K562 (cell line): ENCODE results near the gene OR4D9.

Experiments
- KAT7 ChIP-seq: sonication (generic); formaldehyde crosslinking; IDR thresholded peaks from 2 replicates; pipeline ENCODE4 v1.8.0; 2022; ENCODE audit warnings: missing genetic modification reagents, mild to moderate bottlenecking, borderline replicate concordance
- POLR2A ChIP-seq: fragments of 450-650 bp; conservative IDR thresholded peaks from 2 replicates; pipeline ENCODE4 v1.6.1; 2016
- POLR2AphosphoS2 ChIP-seq: IDR thresholded peaks from 2 replicates; pipeline ENCODE4 v1.6.1; 2012; ENCODE audit warnings: low read length, improper control_type of control experiment
- POLR2AphosphoS5 ChIP-seq: IDR thresholded peaks from 2 replicates; pipeline ENCODE4 v1.6.1; 2011; ENCODE audit warnings: mild to moderate bottlenecking, low read depth, low read length, moderate library complexity; ENCODE audit not compliant: control insufficient read depth, insufficient read depth
- SRF ChIP-seq, 2 experiments: fragments of 250-450, 450-650 bp in 1 of 2; sonication (Bioruptor Pico) in 1 of 2; sonication (generic) in 1 of 2; formaldehyde crosslinking; IDR thresholded peaks; 2 replicates each; pipeline versions ENCODE4 v1.5.0 to v1.5.1; 2020 to 2022; ENCODE audit warnings: mild to moderate bottlenecking in 1 of 2, missing genetic modification reagents in 1 of 2
- TGIF2 ChIP-seq: sonication (generic); formaldehyde crosslinking; IDR thresholded peaks from 2 replicates; pipeline ENCODE4 v1.8.1; 2022; ENCODE audit warnings: mild to moderate bottlenecking, missing genetic modification reagents, moderate library complexity
- THRAP3 ChIP-seq: fragments of 450-650 bp; IDR thresholded peaks from 2 replicates; pipeline ENCODE4 v1.6.1; 2016; ENCODE audit warnings: mild to moderate bottlenecking, inconsistent platforms, borderline replicate concordance
- TF ChIP-seq, protein P1 (sequence below): sonication (generic); formaldehyde crosslinking; IDR thresholded peaks from 2 replicates; pipeline ENCODE4 v1.9.0; 2022; ENCODE audit warnings: mild to moderate bottlenecking, missing genetic modification reagents
- TF ChIP-seq, protein P2 (sequence below), 2 experiments: fragments of 450-650 bp; formaldehyde crosslinking in 1 of 2; IDR thresholded peaks; 2 replicates each; pipeline versions ENCODE4 v1.4.0 to v1.6.1; 2014 to 2020; ENCODE audit warnings: mild to moderate bottlenecking in 2 of 2, borderline replicate concordance in 1 of 2, low read depth in 1 of 2
- TF ChIP-seq, protein P3 (sequence below): IDR thresholded peaks from 3 replicates; pipeline ENCODE4 v1.6.1; 2011; ENCODE audit warnings: borderline replicate concordance, mild to moderate bottlenecking, moderate library complexity; ENCODE audit not compliant: insufficient read length; ENCODE audit errors: extremely low read depth

DNA sequence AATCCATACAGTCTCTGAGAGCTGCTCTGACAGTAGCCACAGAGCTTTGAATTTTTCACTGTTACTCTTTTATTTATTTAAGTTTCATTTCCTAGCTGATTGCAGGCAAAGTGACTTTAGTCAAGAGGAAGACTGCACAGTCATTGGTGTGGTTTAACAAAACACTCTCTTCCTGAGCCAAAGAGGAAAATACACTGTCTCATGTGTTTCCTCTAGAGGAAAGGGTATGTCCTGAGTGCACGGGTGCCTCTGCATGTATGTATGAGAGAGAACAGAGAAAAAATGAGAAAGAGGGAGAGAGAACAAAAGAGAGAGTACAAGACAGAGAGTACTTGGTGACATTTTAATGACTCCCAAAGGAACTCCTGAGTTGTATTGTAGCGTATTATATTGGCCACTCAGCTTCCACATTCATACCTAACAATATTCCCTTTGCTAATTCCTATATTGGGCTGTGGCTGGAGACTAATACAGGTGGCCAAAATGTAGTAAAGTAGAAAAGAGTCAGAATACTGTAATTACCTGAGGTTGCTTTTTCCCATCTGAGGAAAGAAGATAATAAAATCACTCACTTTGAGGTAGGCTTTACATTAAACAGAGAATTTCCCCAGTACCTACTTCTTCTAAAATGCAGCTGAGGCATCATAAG, at the start of gene OR4D9:
- TF ChIP-seq KAT7 (CRISPR knock-in tag) (no peak), SRF (CRISPR knock-in tag; IDR thresholded peaks at IDR 0.05) (no peak), POLR2AphosphoS5 (no peak), POLR2AphosphoS2 (no peak), TGIF2 (no peak), POLR2A (no peak), THRAP3 (no peak)
- TF ChIP-seq, protein P1, sequence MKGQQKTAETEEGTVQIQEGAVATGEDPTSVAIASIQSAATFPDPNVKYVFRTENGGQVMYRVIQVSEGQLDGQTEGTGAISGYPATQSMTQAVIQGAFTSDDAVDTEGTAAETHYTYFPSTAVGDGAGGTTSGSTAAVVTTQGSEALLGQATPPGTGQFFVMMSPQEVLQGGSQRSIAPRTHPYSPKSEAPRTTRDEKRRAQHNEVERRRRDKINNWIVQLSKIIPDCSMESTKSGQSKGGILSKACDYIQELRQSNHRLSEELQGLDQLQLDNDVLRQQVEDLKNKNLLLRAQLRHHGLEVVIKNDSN (CRISPR knock-in tag), result no peak
- TF ChIP-seq, protein P2, sequence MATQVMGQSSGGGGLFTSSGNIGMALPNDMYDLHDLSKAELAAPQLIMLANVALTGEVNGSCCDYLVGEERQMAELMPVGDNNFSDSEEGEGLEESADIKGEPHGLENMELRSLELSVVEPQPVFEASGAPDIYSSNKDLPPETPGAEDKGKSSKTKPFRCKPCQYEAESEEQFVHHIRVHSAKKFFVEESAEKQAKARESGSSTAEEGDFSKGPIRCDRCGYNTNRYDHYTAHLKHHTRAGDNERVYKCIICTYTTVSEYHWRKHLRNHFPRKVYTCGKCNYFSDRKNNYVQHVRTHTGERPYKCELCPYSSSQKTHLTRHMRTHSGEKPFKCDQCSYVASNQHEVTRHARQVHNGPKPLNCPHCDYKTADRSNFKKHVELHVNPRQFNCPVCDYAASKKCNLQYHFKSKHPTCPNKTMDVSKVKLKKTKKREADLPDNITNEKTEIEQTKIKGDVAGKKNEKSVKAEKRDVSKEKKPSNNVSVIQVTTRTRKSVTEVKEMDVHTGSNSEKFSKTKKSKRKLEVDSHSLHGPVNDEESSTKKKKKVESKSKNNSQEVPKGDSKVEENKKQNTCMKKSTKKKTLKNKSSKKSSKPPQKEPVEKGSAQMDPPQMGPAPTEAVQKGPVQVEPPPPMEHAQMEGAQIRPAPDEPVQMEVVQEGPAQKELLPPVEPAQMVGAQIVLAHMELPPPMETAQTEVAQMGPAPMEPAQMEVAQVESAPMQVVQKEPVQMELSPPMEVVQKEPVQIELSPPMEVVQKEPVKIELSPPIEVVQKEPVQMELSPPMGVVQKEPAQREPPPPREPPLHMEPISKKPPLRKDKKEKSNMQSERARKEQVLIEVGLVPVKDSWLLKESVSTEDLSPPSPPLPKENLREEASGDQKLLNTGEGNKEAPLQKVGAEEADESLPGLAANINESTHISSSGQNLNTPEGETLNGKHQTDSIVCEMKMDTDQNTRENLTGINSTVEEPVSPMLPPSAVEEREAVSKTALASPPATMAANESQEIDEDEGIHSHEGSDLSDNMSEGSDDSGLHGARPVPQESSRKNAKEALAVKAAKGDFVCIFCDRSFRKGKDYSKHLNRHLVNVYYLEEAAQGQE (IDR thresholded peaks at IDR 0.05; ENCODE audit: borderline replicate concordance), result no peak
- TF ChIP-seq, protein P2 (CRISPR knock-in tag; IDR thresholded peaks at IDR 0.05; ENCODE audit: low read depth), result no peak
- TF ChIP-seq, protein P3, sequence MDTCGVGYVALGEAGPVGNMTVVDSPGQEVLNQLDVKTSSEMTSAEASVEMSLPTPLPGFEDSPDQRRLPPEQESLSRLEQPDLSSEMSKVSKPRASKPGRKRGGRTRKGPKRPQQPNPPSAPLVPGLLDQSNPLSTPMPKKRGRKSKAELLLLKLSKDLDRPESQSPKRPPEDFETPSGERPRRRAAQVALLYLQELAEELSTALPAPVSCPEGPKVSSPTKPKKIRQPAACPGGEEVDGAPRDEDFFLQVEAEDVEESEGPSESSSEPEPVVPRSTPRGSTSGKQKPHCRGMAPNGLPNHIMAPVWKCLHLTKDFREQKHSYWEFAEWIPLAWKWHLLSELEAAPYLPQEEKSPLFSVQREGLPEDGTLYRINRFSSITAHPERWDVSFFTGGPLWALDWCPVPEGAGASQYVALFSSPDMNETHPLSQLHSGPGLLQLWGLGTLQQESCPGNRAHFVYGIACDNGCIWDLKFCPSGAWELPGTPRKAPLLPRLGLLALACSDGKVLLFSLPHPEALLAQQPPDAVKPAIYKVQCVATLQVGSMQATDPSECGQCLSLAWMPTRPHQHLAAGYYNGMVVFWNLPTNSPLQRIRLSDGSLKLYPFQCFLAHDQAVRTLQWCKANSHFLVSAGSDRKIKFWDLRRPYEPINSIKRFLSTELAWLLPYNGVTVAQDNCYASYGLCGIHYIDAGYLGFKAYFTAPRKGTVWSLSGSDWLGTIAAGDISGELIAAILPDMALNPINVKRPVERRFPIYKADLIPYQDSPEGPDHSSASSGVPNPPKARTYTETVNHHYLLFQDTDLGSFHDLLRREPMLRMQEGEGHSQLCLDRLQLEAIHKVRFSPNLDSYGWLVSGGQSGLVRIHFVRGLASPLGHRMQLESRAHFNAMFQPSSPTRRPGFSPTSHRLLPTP, result no peak
